Heart left ventricle (tissue), 13 donors: ENCODE measurements around the gene WFDC9.

Source experiments
- POLR2A ChIP-seq, 2 donors: fragments of 450-650 bp; IDR thresholded peaks; one replicate each; pipeline ENCODE4 v1.6.1; 2017; ENCODE audit warnings: antibody characterized with exemption in 2 of 2, mild to moderate bottlenecking in 2 of 2, moderate library complexity in 2 of 2
- TF ChIP-seq, protein P1 (sequence below), 12 donors: fragments of 200-600 bp; sonication (generic) in 4 of 12; IDR thresholded peaks; one replicate each; pipeline versions ENCODE4 v1.5.0 to v1.8.0; 2018 to 2022; ENCODE audit warnings: antibody characterized with exemption in 12 of 12, mild to moderate bottlenecking in 5 of 12
- donor health status: ischemic (EF 13 %, LVEDD 7.1; RV severe dilation, severe dysfunction).
- donor health status: DM: no; HTN: yes; CAD: no.
- donor health status: DM: no; HTN: no; CAD: no.
- donor health status: ischemic (EF 25% LVEDD 6.9; RV normal size, moderate dysfunction).
- donor health status: ischemic (EF 25% LVEDD 5.7; RV mildly dilated, moderate dysfunction).
- donor health status: ischemic (EF 35%, LVEDD 5.7; RV mildly dilated, moderate dysfunction).
- donor health status: nonischemic (EF 11% LVEDD 7.7; RV severe dilation, severe dysfunction).
- donor health status: DM: yes; HTN: yes; CAD: no.
- donor health status: PGD.
- donor health status: ischemic (EF 29% LVEDD 5.4; RV normal size, mild dysfunction).
- donor health status: nonischemic (EF 23%, LVEDD 6.1; RV moderate dilation, normal function).

GRCh38 chr20:45670139-45670538, 39.1 kb upstream of the WFDC9 start, which contains the start of gene WFDC11:
- TF ChIP-seq, protein P1, sequence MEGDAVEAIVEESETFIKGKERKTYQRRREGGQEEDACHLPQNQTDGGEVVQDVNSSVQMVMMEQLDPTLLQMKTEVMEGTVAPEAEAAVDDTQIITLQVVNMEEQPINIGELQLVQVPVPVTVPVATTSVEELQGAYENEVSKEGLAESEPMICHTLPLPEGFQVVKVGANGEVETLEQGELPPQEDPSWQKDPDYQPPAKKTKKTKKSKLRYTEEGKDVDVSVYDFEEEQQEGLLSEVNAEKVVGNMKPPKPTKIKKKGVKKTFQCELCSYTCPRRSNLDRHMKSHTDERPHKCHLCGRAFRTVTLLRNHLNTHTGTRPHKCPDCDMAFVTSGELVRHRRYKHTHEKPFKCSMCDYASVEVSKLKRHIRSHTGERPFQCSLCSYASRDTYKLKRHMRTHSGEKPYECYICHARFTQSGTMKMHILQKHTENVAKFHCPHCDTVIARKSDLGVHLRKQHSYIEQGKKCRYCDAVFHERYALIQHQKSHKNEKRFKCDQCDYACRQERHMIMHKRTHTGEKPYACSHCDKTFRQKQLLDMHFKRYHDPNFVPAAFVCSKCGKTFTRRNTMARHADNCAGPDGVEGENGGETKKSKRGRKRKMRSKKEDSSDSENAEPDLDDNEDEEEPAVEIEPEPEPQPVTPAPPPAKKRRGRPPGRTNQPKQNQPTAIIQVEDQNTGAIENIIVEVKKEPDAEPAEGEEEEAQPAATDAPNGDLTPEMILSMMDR (IDR thresholded peaks at IDR 0.05), result no peak
- no peak for TF ChIP-seq POLR2A (IDR thresholded peaks at IDR 0.05)
